Activated gamma-delta T cell treated with anti-CD3 and anti-CD28 coated beads, Interleukin-2, amount 50 U/mL, for 16 hours (primary cell): ENCODE measurements around the gene MUC20.
"Not testable (repeated sequence)": the region's sequence is repeated elsewhere in the genome, so short reads cannot be mapped to it uniquely, and the experiment has no call there.

ENCODE experiments used
- DNase-seq: peaks from one replicate; pipeline ENCODE4 v3.0.0-alpha.2; 2020; ENCODE audit warnings: low read depth

MUC20 gene

GRCh38 chr3:195693428-195694216, 27.2 kb upstream of the MUC20 start:
- no peak for DNase-seq

GRCh38 chr3:195694217-195695076, 26.3 kb upstream of the MUC20 start:
- DNase-seq = not testable (repeated sequence)

DNA sequence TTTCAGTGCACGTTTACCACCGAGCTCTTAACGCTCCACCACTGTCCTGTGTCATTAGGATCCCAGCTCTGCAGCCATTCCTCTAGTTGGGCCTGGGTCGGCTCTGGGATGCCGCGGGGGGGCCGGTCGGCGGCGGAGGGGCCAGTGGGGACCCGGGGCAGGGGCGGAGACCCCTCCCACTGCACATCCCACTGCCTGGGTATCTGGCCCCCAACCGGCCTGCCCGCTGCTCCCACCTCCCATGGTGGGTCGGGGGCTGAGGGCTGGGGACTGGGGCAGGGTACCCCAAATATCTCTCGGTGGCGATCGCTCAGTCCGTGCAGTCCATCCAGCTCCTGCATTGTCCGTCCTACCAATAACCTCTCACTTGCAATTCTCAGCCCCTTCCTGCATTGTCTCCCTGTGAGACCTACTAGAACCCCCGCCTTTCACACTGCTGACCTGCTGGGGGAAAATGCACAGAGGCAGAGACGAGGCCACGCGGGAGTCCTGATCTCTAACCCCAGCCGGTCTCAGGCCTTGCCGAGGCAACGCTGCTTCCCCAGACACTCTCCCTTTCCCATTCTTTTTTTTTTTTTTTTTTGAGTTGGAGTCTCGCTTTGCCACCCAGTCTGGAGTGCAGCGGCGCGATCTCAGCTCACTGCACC, 24.0 kb upstream of the MUC20 start:
- no peak for DNase-seq

GRCh38 chr3:195697582-195698324, 23.0 kb upstream of the MUC20 start:
- no peak for DNase-seq

- no peak for DNase-seq
Measured at GRCh38 chr3:195698325-195698646, 22.5 kb upstream of the MUC20 start.

DNA sequence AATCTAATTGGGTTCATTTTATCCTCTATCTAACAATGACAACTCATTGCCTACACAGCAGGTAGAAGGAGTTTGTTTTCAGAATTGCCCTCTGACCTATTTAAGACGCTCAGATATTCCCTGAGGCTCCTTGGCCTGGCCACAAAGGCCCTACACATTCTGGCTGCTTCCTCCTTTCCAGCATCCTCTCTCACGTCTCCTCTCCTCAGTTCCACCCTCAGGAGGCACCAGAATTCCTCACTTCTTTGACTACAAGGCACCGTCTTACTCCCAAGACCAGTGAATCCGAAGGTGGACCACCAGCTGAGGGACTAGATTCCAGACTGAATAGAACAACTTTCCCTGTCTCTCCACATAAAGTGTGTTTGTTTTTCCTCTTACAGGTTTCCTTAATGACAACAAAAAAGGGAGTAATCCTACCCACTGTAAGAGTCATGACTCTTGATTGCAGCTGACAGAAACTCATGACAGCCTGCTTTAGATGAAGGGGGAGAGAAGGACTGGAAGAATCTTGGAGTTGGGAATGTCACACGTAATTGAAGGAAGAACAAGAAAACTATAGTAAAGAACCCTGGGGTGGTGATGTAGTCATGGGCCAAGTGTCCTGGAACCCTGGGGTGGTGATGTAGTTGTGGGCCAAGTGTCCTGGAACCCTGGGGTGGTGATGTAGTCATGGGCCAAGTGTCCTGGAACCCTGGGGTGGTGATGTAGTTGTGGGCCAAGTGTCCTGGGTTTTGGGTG, 22.0 kb upstream of the MUC20 start:
- no peak for DNase-seq

DNA sequence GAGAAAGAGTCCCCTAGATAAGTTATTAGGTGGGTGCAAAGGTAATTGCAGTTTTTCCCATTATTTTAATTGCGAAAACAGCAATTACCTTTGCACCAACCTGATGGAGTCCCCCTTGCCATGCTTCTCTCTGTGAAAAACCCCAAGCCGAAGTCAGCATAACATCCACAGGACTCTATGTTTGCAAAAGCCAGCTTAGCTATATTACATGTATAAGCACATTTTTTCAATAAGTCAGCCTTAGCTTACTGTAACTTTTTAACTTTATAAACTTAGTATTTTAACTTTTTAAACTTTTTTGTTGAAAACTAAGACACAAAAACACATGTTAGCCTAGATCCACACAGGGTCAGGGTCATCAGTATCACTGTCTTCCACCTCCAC, 21.4 kb upstream of the MUC20 start:
- DNase-seq = no peak

- DNase-seq = no peak
Measured at GRCh38 chr3:195699860-195700259, 20.9 kb upstream of the MUC20 start.

DNA sequence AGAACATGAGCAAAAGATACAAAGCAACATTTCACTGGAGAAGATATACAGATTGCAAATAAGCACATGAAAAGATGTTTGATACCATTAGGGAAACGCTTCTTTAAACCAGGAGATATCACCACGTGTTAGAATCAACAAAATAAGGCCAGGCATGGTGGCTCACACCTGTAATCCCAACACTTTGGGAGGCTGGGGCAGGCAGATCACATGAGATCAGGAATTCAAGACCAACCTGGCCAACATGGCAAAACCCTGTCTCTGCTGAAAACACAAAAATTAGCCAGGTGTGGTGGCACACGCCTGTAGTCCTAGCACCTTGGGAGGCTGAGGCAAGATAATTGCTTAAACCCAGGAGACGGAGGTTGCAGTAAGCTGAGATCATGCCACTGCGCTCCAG, 20.5 kb upstream of the MUC20 start:
- no peak for DNase-seq

DNA sequence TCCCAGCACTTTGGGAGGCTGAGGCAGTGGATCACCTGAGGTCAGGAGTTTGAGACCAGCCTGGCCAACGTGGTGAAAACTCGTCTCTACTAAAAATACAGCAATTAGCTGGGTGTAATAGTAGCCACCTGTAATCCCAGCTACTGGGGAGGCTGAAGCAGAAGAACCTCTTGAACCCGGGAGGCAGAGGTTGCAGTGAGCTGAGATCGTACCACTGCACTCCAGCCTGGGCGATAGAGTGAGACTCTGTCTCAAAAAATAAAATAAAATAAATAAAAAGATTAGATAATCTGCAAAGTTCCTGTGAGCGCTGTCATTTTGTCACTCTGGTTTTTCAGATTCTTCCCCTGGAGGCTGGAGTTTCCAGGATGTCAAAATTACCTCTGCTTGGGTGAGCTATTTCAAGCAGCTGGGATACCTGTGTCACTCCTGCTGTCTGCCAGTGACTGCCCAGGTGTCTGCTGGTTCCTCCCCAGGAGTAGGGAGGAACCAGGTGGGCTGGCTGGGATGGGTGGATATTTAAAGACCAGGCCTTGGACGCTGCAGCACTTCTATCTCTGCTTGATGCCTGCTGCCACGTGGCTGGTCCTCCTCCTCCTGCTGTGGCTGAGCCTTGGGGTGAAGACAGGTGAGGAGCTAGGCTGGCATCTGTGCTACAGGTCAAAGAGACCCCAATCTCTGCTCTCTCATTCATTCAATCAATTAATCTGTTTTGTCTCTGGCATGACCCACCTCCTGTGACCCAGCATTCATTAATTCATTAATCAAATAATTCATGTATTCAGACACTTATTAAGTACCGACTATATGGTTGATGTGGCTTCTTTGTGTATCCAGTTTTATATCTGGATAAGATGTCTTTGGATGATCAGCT, 19.5 kb upstream of the MUC20 start:
- no peak for DNase-seq

DNA sequence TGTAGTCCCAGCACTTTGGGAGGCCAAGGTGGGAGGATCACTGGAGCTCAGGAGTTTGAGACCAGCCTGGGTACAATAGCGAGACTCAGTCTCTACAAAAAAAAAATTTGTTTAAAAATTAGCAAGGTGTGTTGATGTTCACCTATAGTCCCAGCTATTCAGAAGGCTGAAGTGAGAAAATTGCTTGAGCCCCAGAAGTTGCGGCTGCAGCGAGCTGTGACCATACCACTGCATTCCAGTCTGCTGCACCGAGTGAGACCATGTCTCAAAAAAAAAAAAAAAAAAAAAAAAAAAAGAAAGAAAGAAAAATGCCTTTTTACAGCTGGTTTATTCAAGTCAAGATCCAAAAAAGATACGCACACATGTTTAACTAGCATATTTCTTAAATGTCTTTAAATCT, 17.0 kb upstream of the MUC20 start:
- DNase-seq = no peak

GRCh38 chr3:195704433-195704999, 16.3 kb upstream of the MUC20 start:
- no peak for DNase-seq

DNA sequence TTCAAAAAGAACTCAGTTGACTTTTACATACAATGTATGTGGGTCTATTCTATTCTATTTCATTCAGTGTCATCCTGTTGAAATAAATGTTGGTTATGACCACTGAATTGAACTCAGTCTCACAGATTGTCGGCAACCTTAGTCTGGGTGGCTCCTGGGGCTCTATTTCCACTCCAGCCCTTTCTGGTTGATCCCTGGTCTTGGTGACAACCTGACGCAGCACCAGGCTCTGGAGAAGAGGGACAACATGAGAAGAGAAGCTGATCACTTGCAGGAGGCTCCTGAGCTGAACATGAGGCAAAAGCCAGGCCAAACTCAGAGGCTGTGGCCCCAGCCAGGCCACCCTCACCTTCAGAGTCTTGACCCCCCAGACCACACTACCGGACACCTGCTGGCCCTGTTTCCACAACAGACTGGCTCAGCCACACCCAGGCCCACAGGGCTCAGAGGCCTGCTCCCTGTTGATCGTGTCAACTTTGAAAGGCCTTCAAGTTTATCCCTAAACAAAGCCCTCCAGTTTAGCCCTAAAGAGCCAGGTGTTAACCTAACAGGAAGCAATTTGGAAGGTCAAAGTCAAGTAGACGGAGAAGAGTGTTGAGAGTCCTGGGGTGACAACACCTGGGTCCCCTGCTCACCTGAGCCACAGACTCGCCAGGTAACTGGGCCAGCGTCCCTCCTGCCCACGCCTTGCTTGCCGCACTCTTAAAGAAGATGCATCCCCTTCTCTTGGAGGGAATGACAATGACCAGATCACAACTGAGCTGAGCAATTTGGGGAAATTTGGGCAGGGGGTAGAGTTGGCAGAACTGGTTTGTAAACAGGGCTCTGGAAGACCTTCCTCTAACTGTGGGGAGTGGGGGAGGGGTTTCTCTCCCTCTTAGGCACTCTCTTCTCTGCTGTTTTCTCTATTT, 15.4 kb upstream of the MUC20 start:
- no peak for DNase-seq

DNA sequence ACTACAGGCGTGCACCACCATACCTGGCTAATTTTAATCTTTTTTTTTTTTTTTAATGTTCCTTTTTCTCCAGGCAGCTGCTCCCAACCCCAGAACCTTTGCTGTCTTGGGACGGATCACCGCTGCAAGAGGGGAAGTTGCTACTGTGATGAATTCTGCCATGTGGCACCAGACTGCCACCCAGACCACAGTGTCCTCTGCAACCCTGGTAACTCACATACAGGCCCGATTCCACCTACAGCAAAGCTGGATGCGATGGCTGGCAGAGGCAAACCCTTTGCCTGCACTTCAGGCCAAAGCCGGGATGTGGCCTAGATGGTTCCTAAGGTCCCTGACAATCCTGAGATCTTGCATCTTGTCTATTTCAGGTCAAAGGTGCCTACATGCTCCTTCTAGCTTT, 12.7 kb upstream of the MUC20 start:
- no peak for DNase-seq

GRCh38 chr3:195708626-195709481, 11.9 kb upstream of the MUC20 start:
- DNase-seq = no peak

- no peak for DNase-seq
Measured at GRCh38 chr3:195709676-195710085, 11.1 kb upstream of the MUC20 start.

DNA sequence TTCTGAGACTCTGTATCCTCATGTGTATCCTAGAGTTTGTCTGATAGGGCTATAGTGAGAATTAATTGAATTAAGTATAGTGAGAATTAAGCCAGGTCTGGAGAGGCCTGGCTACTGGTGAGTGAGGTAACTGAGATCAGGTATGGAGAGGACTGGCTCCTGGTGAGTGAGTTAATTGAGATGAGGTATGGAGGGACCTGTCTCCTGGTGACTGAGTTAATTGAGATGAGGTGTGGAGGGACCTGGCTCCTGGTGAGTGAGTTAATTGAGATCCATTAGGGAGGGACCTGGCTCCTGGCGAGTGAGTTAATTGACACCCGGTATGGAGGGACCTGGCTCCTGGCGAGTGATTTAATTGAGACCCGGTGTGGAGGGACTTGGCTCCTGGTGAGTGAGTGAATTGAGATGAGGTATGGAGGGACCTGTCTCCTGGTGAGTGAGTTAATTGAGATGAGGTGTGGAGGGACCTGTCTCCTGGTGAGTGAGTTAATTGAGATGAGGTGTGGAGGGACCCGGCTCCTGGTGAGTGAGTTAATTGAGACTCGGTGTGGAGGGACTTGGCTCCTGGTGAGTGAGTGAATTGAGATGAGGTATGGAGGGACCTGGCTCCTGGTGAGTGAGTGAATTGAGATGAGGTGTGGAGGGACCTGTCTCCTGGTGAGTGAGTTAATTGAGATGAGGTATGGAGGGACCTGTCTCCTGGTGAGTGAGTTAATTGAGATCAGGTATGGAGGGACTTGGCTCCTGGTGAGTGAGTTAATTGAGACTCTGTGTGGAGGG, 10.5 kb upstream of the MUC20 start:
- DNase-seq = not testable (repeated sequence)
